NCI-H460 (cell line): ENCODE measurements around the gene PRICKLE3. TPM values are rescaled to one million over a fixed set of nuclear protein-coding genes. Genes with fewer than 3 reads are reported as not detected.
"Not testable (repeated sequence)": the region's sequence is repeated elsewhere in the genome, so short reads cannot be mapped to it uniquely, and the experiment has no call there.

Experiments
- DNase-seq: peaks from one replicate; pipeline ENCODE4 v3.0.0-alpha.2; 2016; ENCODE audit warnings: low read depth; ENCODE audit errors: extremely low read depth
- small RNA-seq, 2 experiments: library from RNA; depleted of rRNA; stranded (forward); fragments of <200 nt; gene quantifications; one replicate each; pipeline ENCODE3, GENCODE V24; 2014
- total RNA-seq: library from RNA; depleted of rRNA; stranded (reverse); fragments of >200 nt; shearing (Covaris generic); gene quantifications from 2 replicates; pipeline ENCODE4 v1.2.3, GENCODE V29; 2014; rRNA removed

Gene PRICKLE3
- total RNA-seq, 1 experiment from 2014 or later: 13.3 TPM

GRCh38 chrX:49127742-49128258 lies 58.4 kb downstream of the PRICKLE3 start:
- not testable (repeated sequence) for DNase-seq

Small RNA genes within 50 kb of the gene (small RNA-seq; reads per million reads assigned to genes)
- 0 to 0.29 reads per million in 2 experiments for gene RN7SL262P

Other genes with a start within 250 kb of the PRICKLE3 start
- gene OTUD5, start 228.8 kb downstream of the PRICKLE3 start, total RNA-seq: 25.5 and 28.6 TPM in 2 replicates
- 0.58 and 0.72 TPM in 2 replicates for gene KCND1, start 214.5 kb downstream of the PRICKLE3 start, total RNA-seq
- 31.6 and 33.1 TPM in 2 replicates for gene GRIPAP1, start 184.1 kb downstream of the PRICKLE3 start, total RNA-seq
- 56.8 and 59.4 TPM in 2 replicates for gene TFE3, start 143.0 kb downstream of the PRICKLE3 start, total RNA-seq
- 0.22 and 0.52 TPM in 2 replicates for gene CCDC120, start 127.4 kb downstream of the PRICKLE3 start, total RNA-seq
- gene PRAF2, start 112.4 kb downstream of the PRICKLE3 start, total RNA-seq: 8.1 and 11.1 TPM in 2 replicates
- 85.0 and 104 TPM in 2 replicates for gene WDR45, start 106.5 kb downstream of the PRICKLE3 start, total RNA-seq
- gene GPKOW, start 62.6 kb downstream of the PRICKLE3 start, total RNA-seq: 30.6 and 31.7 TPM in 2 replicates
- gene MAGIX, start 23.6 kb downstream of the PRICKLE3 start, total RNA-seq: 0.89 and 2.4 TPM in 2 replicates
- gene PLP2, start 14.5 kb downstream of the PRICKLE3 start, total RNA-seq: 238 and 249 TPM in 2 replicates
- gene SYP, start 13.8 kb upstream of the PRICKLE3 start, total RNA-seq: 0.89 and 0.92 TPM in 2 replicates
- gene CACNA1F, start 47.0 kb upstream of the PRICKLE3 start, total RNA-seq: 0.05 TPM in 1 of 2 replicates, not detected in the other
- gene CCDC22, start 49.1 kb upstream of the PRICKLE3 start, total RNA-seq: 19.5 and 23.2 TPM in 2 replicates
- gene FOXP3, start 78.3 kb upstream of the PRICKLE3 start, total RNA-seq: 0.09 and 0.10 TPM in 2 replicates
- gene PPP1R3F, start 83.4 kb upstream of the PRICKLE3 start, total RNA-seq: 7.3 and 7.9 TPM in 2 replicates
- gene GAGE10, start 117.3 kb upstream of the PRICKLE3 start, total RNA-seq: not detected in 2 replicates
- not detected in 2 replicates for gene GAGE12J, start 135.7 kb upstream of the PRICKLE3 start, total RNA-seq
- not detected in 2 replicates for gene GAGE13, start 145.2 kb upstream of the PRICKLE3 start, total RNA-seq